DMS53 (cell line): ENCODE measurements around the gene SBNO1.
"Not testable (repeated sequence)": the region's sequence is repeated elsewhere in the genome, so short reads cannot be mapped to it uniquely, and the experiment has no call there.

Source experiments
- DNase-seq: peaks from one replicate; lab custom pipeline; 2025; lab: John Stamatoyannopoulos, UW

SBNO1 gene

DNA sequence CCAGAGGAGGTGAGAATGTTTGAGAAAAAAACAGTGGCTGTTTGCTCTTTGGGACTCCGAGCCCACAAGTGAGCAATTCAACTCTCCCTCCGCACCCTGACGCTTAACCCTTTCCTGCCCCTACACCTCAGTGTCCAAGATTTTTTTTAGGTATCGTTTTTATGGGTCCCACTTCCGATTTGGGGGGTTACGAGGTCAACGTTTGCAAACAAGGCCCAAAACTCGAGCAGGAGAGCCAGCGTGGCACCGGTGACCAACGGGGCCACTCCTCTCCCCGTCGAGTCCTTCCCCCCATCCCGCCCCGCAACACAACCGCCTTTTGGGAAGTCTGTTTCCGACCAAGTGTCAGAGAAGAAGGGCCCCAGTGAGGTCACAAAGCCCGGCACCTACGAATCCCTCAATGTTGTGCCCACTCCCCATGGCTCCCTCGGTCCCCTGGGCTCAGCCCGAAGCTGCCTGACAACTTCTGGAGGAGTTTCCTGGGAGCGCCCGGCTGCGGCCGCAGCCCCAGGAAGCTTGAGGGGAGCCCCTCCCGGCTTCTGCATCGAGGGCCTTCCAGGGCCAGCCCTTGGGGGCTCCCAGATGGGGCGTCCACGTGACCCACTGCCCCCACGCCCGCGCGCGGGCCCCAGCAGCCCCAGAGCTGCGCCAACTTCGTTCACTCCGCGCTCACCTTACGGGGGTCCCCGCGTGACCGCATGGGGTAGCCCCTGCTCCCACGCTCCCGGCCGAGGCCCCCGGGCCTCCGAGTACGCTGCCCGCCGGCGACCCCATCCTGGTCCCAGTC lies 94.2 kb downstream of the SBNO1 start:
- DNase-seq = peak; percentile 38

DNA sequence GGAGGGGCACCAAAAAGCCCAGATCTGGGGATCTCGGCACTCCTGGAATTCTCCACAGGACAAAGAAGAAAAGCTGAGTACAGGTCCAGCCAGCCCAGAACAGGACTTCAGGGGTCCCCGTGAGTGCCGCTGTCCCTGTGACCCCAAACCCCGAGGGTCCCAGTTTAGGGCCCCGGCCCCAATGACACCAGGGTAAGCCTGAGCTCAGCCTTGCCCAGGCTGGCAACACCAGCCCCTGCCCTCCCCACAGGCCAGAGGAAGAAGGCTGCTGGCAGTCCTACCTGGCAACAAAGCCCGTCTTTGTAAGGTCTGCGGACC lies 94.8 kb downstream of the SBNO1 start:
- no peak for DNase-seq

DNA sequence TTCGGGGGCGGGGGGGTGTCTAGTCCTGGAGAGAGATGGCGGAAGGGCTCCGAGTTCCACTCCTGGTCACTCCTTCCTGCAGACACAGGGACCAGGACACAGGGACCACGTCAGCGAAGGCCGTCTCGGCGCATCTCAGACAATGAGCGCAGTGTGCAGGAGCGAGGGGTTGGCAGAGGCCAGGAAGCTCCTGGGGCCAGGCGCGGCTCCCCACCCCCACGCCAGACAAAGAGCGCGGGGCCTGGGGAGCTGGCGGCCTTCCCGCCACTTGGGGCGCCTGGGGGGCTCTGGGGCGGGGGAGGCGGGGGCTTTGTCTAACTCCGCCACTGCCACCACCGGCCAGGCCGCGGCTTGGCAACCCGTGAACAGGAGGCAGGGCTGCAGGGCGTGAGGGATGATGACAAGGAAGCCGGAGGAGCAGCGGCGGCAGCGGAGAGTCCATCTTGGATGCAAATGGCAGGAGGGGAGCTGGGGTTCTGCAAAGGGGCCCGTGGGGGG lies 95.2 kb downstream of the SBNO1 start:
- DNase-seq = no peak

DNA sequence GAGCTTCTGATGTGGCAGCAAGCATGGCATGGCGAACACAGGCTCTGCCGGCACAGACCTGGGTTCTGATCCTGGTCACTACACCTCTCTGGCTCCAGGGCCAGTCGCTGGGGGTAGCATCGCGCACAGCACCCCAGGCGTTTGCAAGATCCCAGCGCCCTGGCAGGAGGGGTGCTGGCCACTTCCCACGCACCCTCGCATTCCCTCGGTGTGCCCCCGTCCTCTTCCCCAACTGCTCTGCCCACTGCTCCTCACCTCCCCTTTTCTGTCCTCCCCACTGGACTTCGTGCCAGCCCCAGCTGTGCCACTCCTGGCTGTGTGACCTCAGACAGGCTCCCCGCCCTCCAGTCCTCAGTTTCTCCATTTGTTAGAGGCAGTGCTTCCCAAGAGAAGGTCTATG lies 95.8 kb downstream of the SBNO1 start:
- no peak for DNase-seq

DNA sequence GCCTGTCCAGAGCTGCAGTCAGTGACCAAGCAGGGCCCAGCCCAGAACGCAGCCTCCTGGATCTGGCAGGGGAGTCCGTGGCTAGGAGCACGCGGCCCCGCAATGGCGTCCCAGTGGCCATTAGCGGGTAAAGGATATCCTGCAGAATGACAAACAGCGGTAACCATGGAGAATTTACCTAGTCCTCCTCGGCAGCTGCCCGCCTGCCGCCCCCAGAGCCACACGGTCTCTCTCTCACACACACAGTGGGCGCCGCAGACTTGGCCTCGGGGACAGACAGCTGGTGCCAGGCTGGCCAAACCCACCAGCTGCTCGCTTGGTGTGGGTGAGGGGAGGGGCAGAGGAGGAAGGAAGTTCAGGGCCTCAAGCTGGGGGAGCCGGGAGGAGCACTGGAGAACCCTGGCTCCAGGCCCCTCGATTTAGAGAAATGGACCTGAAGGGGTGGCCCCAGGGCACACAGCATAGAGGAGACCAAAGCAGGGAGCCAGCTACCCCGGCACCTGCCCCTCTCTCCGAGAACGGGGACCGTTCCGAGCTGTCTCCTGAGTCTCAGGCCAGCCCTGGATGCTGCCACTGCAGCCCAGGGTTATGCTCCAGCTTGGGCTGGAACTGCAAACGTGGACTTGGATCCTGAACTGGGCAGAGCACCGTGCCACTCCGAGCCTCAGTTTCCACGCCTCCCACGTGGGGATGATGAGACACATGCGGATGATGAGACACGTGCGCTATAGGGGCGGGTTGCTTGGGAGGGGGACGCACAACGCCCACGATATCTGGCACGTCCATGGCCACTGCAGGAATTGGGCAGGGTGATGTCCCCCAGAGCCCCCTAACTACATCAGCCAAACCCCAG lies 96.4 kb downstream of the SBNO1 start:
- DNase-seq = peak; percentile 29

DNA sequence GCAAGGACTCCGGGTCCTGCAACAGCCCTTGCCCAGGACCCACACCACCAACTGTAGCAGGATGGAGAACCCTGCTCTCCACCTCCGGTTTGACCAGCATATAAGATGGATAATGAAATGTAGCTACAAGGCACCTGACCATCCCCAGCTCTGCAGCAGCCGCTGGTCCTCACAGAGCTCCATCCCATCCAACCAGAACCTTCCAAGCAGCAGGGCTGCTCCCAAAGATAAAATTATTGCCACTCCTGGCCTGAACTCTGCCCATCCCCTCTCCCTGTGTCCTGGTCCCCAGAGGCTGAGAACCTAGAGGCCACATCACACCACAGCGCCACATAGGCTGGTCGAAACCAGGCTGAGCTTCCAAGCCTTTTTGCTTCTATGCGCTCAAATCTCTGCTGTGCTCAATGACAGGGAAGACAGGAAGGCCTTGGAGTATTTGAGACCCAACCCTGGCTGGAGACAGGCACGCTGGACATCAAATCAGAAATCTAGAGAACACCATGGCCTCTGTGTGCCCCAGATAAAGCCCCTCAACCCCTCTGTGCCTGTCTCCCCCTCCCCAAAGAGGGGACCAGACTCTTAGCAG lies 97.2 kb downstream of the SBNO1 start:
- no peak for DNase-seq

DNA sequence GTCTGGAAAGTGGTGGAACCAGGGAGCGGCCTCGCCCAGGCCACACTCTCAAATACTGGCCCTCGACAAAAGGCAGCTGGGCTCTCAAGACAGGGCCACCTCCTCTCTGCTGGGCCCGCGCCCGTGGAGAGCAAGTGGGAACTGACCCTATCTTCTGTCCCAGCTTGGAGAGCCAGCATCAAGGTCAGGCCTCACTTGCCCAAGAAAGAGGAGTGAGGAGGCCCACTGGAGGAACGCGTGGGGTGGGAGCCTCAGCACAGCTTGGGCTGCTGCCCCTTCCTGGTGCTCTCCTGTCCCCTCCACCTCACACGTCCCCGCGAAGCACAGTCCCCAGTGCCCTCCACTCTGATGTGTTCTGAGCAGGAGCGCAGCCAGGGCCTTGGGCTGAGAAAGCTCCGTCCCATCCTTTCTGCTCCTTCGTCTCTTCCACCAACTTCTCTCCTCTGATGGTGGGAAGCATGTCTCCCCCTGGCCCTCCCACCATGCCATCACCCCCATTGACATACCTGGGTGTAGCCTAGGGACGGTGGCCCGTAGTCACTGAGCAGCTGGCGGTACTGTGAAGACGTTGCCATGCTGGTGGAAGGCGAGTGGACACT lies 97.9 kb downstream of the SBNO1 start:
- no peak for DNase-seq

DNA sequence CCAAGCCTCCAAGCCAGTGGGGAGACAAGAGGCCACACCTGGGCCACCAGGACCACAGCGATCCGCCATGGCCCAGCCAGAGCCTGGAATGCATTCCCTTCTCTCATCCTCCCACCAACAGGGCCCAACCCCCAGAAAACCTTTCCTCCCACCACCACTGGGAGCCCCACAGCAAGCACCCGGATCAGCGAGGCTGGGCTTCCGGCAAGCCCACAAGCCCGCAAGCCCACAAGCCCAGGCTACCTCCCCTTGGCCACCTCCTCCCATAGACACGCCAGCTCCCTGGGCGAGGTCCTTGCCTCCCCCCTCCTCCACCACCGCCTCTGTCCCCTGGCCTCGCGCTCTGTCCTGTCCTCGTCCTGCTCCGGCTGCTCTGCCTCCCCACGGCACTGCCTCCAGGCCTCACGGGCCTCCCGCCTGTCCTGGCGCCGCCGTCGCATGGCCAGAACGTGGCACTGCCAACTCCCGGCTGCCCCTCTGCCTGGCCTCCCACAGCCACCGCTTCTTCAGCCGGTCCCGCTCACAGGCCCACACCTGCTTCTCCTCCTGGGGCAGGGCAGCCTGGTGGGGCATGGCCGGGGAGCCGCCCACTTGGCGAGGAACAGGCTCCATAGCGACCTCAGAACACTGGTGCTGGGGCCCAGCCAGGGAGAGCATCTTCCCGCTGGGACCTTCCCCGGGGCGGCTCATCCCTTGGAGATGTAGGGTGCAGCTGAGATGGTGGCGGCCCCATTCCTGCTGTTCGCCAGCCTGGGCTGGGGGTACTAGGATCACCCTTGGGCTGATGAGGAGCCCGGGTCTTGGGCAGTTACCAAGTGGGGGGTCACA lies 98.6 kb downstream of the SBNO1 start:
- no peak for DNase-seq

DNA sequence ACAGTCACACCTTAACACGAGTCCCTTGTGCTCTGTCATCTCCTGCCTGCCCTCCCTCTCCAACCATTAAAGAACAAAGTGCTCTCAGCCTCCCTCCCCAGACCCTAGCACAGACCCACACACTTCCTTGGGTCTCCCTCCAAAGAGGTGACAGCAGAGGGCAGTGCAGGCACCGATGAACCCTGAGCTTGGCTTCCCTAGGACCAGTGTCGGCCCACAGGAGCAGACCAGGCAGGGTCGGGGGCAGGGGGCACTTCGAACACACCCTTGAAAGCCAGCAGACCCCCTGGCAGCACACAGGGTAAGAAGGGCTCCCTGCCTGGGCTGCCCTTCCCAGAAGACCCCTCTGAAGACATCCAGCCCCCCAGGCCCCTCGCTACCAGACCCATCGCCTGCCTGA lies 100.0 kb downstream of the SBNO1 start:
- peak; percentile 27 for DNase-seq

DNA sequence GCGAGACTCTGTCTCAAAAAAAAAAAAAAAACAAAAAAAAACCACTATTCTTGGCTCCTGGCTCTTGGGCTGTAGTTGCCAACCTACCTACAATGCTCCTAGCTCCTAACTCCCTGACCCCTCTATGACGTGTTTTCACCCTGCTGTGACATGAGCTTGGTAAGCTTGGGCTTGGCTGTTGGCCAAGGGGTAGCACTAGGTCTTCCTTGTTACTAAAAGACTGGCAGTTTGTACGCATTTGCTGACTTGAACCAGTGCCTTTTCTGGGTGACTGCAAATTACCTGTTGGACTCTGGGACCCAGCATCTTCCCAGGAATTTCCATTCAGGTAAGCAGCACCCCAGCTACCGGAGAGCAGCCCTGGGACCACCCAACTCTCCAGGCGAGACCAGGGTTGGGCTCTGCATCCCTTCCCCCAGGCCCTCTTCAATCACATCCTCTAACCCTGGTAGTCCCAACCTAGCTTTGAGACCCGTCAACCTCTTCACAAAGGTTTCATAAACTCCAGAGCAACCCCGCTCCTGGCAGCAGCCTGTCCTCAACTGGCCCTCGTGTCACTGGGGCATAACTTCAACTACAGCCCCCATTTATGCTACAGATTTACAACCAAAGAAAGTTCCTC lies 101.3 kb downstream of the SBNO1 start:
- DNase-seq = no peak

DNA sequence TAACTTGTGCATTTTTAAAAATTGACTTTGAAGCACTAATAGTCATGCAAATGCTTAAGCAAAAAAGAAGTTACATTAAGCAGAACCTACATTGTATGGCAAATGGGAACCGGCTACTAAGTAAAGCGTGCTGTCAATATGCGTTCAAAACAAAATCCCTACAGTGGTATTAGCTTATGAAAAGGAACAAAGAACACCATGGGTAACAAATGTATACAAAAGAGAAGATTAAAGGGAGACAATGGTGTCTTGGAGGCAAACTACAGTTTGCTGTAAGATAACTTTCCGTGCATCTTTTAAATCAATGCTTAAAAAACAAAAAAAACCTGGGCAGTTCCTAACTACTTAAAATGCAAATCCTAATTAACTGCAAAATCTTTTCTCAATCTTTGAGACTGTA lies 103.5 kb downstream of the SBNO1 start:
- DNase-seq = no peak

DNA sequence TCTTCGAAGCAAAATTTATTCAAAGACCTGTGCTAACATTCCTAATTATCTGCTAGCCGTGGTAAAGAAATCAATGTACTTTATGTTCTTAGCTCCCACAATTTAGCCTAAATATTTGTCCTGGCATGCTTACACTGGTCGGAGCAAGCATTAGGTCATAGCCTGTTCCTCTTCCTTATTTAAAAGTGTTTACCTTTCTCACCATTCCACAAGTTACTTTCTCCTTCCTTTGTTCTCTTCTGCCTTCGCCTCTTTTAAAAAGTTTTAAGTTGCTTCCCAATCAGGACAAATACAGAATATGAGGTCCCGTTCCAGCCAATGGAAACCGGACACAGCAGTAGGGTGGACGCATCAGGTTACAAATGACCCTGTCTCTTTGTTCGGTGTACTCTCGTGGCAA lies 104.6 kb downstream of the SBNO1 start:
- DNase-seq = no peak

DNA sequence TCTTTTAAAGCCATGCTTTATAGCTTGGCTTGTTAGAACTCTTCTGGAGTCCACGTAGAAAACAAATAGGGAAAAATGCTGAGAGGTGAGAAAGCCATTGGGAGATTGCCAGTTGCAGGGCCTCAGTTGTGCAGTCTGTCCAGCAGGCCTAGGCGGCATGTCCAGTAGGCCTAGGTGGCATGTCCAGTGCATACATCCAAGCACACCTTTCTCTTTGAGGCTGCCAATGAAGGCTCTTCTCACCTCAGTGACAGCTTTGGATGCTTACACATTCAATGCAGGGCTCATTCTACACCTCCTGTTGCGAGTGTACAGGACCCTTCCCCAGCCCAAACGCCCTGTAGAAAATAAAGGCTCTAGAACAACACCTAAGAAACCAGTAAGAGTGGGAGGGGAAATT lies 106.1 kb downstream of the SBNO1 start:
- DNase-seq = no peak

DNA sequence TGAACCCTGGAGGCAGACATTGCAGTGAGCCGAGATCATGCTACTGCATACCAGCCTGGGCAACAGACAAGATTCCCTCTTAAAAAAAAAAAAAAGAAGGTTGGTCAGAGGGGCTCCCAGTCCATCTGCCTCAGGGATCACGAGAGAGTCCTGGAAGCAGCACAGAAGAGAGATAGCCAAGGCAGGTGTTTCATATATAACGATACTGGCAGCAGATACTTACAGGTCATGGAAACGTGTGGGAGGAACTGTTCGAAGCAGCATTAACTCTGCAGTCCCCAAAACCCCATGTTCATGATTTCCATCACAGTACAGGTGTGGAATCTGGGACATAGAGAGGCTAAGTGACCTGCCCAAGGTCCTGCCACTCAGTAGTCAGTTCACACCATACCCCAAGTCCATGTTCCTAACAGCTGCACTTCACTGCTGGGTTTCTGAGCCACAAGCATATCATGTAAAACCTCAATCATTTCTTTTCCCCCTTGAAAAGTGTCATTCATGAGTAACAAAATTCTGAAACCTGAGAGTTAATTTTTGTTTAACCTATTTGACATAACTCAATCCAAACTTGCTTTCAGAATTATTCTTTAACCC lies 109.7 kb downstream of the SBNO1 start:
- DNase-seq = no peak

DNA sequence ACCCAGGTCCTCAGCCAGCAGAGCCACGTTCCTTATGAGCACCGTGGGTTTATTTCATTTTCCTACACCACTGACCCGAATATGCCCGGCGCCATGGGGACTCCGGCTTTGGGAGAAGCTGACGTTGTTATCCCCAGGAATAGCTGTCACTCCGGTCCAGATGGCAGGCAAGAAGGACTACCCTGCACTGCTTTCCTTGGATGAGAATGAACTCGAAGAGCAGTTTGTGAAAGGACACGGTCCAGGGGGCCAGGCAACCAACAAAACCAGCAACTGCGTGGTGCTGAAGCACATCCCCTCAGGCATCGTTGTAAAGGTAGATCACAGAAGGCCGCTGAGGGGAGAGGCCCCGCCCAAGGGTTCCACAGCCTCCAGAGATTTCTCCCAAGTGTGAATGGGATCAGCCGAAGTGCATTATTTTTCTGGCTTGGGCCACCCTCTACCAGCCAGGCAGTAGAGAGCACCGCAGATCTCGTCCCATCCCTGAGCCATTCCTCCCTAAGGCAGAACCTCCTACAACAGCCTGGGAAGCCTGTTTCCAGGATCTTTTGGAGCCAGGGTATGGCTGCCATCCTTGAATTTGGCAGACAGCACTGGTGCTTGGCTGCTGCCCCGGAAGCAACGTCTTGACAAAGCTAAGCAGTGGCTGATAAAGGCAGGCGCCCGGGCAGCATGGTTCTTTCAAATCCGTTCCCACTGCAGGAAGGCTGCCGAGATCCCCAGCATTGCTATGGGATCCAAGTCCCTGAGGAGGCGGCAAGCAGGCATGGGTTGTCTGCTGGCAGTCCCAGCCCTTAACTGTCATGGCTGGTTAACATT lies 110.8 kb downstream of the SBNO1 start:
- DNase-seq = no peak

DNA sequence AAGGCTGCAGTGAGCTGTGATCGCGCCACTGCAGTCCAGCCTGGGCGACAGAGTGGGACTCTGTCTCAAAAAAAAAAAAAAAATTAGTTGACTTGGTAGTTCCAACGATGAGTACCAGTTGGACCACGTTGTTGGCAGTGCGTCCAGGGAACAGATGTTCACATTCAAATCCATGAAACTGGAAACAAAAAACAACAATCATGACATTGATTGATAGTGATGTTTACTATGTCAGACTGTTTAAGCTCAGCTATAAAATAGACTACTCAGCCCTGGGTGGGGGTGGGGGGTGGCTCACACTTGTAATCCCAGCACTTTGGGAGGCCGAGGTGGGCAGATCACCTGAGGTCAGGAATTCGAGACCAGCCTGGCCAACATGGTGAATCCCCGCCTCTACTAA lies 112.3 kb downstream of the SBNO1 start:
- not testable (repeated sequence) for DNase-seq

DNA sequence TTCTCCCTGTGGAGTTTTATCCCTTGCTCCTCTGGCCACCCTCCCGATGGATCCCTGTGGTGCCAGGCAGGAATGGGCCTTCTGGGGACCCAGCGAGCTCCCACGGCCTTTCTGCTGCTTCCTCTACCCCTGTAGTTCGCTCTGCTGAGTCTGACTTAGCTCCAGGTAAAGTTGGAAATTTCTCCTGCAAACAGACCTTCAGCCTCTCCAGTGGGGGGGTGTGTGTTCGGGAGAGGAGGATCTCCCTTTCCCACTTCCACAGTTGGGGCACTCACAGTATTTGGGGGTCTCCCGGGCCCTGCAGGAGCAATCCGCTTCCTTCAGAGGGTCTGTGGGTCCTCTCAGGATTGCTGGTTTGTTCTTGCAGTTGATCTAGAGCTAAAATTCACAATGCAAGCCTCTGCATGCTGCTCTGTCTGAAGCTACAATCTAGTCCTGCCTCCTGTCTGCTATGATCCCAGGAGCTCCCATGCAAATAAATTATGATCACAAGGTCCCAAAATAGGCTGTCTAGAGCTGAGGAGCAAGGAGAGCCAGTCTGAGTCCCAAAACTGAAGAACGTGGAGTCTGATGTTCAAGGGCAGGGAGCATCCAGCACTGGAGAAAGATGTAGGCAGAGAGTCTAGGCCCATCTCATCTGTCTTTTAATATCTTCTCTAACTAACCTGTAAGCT lies 113.1 kb downstream of the SBNO1 start:
- no peak for DNase-seq

DNA sequence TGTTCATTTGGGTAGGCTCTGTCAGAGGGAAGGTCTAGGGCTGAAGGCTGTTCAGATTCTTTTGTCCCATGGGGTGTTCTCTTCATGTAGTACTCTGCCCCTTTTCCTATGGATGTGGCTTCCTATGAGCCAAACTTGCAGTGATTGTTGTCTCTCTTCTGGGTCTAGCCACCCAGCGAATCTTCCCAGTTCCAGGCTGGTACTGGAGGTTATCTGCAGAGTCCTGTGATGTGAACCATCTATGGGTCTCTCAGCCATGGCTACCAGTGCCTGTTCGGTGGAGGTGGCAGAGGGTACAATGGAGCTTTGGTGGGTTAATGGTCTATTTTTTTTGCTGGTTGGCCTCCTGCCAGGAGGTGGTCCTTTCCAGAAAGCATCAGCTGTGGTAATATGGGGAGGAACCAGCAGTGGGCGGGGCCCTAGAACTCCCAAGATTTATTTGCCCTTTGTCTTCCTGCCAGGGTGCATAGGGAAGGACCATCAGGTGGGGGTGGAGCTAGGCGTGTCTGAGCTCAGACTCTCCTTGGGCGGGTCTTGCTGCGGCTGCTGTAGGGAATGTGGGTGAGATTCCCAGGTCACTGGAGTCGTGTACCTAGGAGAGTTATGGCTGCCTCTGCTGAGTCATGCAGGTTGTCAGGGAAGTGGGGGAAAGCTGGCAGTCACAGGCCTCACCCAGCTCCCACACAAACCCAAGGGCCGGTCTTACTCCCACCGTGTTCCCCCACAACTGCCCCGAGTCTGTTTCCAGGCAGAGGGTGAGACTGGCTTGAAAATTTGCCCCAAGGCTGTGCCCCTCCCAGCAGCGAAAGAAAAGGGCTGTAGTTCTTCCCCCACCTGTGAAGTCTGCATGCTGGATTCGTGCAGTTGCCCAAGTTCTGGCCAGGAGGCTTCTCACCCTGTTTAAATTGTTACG lies 113.9 kb downstream of the SBNO1 start:
- DNase-seq = peak; percentile 69
